Prostate gland (tissue), 2 donors: ENCODE data around the gene DOK6. TPM values are rescaled to one million over a fixed set of nuclear protein-coding genes. Genes with fewer than 3 reads are reported as not detected.

ENCODE experiments used
- DNase-seq: peaks from one replicate; pipeline ENCODE4 v3.0.0-alpha.2; 2019; ENCODE audit warnings: low spot score
- H3K27ac ChIP-seq, 2 donors: fragments of 200-600 bp; sonication (generic); 2 replicates each; pipeline ENCODE4 v1.5.1; 2017 to 2019
- H3K27me3 ChIP-seq: fragments of 200-600 bp; sonication (generic); replicated peaks from 2 replicates; pipeline ENCODE4 v1.5.1; 2019; ENCODE audit not compliant: insufficient read depth
- H3K36me3 ChIP-seq, 2 donors: fragments of 200-600 bp; sonication (generic); 1 replicate in 1 of 2; 2 replicates in 1 of 2; pipeline versions ENCODE4 v1.5.1 to v1.8.1; 2017 to 2019
- H3K4me1 ChIP-seq: fragments of 200-600 bp; sonication (generic); replicated peaks from 2 replicates; pipeline ENCODE4 v1.5.1; 2019
- H3K4me3 ChIP-seq, 2 donors: fragments of 200-600 bp; sonication (generic); 2 replicates each; pipeline ENCODE4 v1.5.1; 2017 to 2019
- H3K9me3 ChIP-seq: fragments of 200-600 bp; sonication (generic); 2 replicates; pipeline ENCODE4 v1.5.1; 2017
- CTCF ChIP-seq, 4 experiments: fragments of 200-600 bp in 2 of 4; fragments of 450-650 bp in 2 of 4; sonication (generic) in 2 of 4; IDR thresholded peaks; 1 replicate in 3 of 4; 2 replicates in 1 of 4; pipeline ENCODE4 v1.5.1; 2016 to 2019; ENCODE audit warnings: antibody characterized with exemption in 4 of 4, mild to moderate bottlenecking in 2 of 4, moderate library complexity in 2 of 4
- POLR2A ChIP-seq: fragments of 450-650 bp; IDR thresholded peaks from one replicate; pipeline ENCODE4 v1.6.1; 2016; ENCODE audit warnings: antibody characterized with exemption, mild to moderate bottlenecking
- POLR2AphosphoS5 ChIP-seq: sonication (generic); formaldehyde crosslinking; IDR thresholded peaks from one replicate; pipeline ENCODE4 v1.6.1; 2017; ENCODE audit warnings: antibody characterized with exemption
- WGBS: methylation state at CpG from one replicate; pipeline ENCODE4 v1.1.5; 2018; 5-methylcytosine and 5-hydroxymethylcytosine counted together
- intact Hi-C: fragments of 100-400 bp; cut with DNase I; formaldehyde crosslinking; loops from one replicate; pipeline ENCODE4 v1.14.2; 2022
- total RNA-seq, 2 donors: library from RNA; depleted of rRNA; stranded (reverse); fragments of >200 nt; gene quantifications; one replicate each; pipeline ENCODE4 v1.1.0, GENCODE V29; 2016

DOK6 gene
- total RNA-seq, 2 donors from 2014 or later, result 0.73 to 1.0 TPM

- no peaks in the 10 kb centered on the region for H3K36me3 ChIP-seq
- TF ChIP-seq CTCF (IDR thresholded peaks at IDR 0.05) (no peak), POLR2A (no peak), POLR2AphosphoS5 (no peak)
- H3K27me3 ChIP-seq, result no peaks in the 10 kb centered on the region
- WGBS, result 97% methylated on average over 2 of the region's 2 CpGs
- H3K4me1 ChIP-seq, result no peaks in the 10 kb centered on the region
- H3K9me3 ChIP-seq, result no peaks in the 10 kb centered on the region
- no peak overlapping the region for H3K27ac ChIP-seq
- intact Hi-C loops, result no loop called here
- DNase-seq, result no peak
- no peak overlapping the region for H3K4me3 ChIP-seq
Measured at GRCh38 chr18:69539404-69539803, 138.7 kb downstream of the DOK6 start.

GRCh38 chr18:69556228-69556627, 155.5 kb downstream of the DOK6 start:
- Histone ChIP-seq H3K27me3 (no peaks in the 10 kb centered on the region), H3K27ac (no peak overlapping the region), H3K36me3 (no peaks in the 10 kb centered on the region), H3K9me3 (no peaks in the 10 kb centered on the region), H3K4me3 (no peak overlapping the region), H3K4me1 (no peaks in the 10 kb centered on the region)
- intact Hi-C loops, result loop anchor here (10.0 kb wide), 1 partner anchor 59 kb away; no protein-coding TSS in a partner anchor
- no peak for TF ChIP-seq POLR2A
- TF ChIP-seq POLR2AphosphoS5, result no peak
- no peak for TF ChIP-seq CTCF (IDR thresholded peaks at IDR 0.05)
- DNase-seq, result no peak
- 57% methylated on average over 3 of the region's 3 CpGs for WGBS

GRCh38 chr18:69557282-69557681, 156.6 kb downstream of the DOK6 start:
- Histone ChIP-seq H3K9me3 (no peaks in the 10 kb centered on the region), H3K27ac (no peak overlapping the region), H3K4me3 (no peak overlapping the region), H3K4me1 (no peaks in the 10 kb centered on the region), H3K27me3 (no peaks in the 10 kb centered on the region), H3K36me3 (no peaks in the 10 kb centered on the region)
- DNase-seq, result no peak
- 28% methylated on average over 4 of the region's 4 CpGs for WGBS
- intact Hi-C loops, result loop anchor here (10.0 kb wide), 1 partner anchor 58 kb away; no protein-coding TSS in a partner anchor
- no peak for TF ChIP-seq POLR2A
- no peak for TF ChIP-seq POLR2AphosphoS5
- TF ChIP-seq CTCF (IDR thresholded peaks at IDR 0.05), result no peak

GRCh38 chr18:69558052-69558451, 157.4 kb downstream of the DOK6 start:
- WGBS, result 23% methylated on average over 2 of the region's 2 CpGs

More at GRCh38 chr18:69558052-69558451, 157.4 kb downstream of the DOK6 start:
- no peaks in the 10 kb centered on the region for H3K27me3 ChIP-seq
- H3K36me3 ChIP-seq, result no peaks in the 10 kb centered on the region
- intact Hi-C loops, result loop anchor here (10.0 kb wide), 1 partner anchor 57 kb away; no protein-coding TSS in a partner anchor
- H3K4me3 ChIP-seq, result no peak overlapping the region
- TF ChIP-seq CTCF (IDR thresholded peaks at IDR 0.05), result no peak
- TF ChIP-seq POLR2AphosphoS5, result no peak
- no peak for TF ChIP-seq POLR2A
- H3K9me3 ChIP-seq, result no peaks in the 10 kb centered on the region
- no peak overlapping the region for H3K27ac ChIP-seq
- no peak for DNase-seq
- H3K4me1 ChIP-seq, result no peaks in the 10 kb centered on the region
